ENCODE measurements around the gene RGS6.

RGS6 gene

DNA sequence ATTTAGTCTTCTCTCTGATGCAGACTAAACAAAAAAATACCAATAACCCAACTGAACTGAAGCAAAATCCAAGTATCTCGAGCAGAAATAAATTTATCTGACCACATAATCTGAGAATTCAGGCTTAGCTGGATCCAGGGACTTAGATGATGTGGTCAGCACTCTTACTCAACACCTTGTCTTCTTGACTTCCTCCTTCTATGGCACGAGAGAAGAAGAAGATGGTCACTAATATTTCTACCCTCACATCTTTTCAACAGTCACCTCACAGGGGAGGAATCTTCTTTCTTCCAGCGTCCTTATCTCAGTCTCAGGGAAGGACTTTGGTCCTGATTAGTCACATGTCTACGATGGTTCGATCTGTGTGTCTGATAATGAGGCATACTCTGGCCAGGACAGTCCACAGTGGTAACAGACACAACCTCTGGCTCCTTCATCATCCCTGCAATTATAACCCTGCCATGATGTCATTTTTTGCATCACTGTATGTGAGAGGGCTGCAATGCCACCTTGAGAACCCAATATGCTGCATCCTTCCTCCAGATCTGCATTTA is 15.8 kb downstream of the RGS6 start:
- no peak for DNase-seq

DNA sequence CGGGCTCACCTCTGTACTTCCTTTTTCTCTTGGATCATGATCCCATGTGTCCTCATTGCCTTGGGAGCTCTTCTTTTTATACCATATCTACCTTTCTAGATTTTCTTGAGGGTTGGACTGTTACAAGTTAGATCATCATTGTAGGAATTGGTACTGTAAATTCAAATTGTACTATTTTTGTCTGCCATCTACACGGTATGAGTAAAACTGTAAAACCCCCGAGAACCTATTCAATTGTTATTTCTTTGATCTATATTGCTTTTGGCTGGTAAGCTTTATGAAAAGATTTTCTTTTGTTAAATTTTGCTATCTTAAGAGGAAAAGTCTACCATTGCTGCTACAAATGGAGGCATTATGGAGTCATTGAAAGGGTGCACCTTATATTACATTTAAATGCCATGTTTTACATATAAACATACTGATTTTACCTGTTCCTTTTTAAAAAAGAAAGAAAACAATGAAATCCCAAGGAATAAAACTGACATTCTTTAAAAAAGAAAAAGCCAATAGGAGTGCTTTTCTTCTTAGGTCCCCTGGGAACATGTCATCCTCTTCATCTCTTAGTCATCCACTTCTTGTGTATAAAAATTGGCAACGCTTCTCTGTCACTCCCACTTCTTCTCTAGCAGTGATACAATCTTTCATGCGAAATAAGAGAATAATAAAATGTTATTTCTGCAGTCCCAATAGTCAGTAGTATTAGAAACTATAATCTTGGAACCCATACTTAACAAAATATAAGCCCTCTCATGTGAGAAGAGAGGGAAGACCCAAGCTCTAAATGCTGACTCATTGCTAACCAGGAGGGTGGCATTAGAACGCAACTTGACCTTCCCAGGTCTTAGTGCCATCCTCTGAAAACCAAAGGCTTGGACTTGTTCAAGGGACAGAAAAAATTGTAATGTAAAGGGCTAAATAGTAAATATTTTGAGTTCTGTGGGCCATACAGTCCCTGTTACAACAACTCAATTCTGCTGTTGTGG is 20.4 kb downstream of the RGS6 start:
- DNase-seq, result no peak

DNA sequence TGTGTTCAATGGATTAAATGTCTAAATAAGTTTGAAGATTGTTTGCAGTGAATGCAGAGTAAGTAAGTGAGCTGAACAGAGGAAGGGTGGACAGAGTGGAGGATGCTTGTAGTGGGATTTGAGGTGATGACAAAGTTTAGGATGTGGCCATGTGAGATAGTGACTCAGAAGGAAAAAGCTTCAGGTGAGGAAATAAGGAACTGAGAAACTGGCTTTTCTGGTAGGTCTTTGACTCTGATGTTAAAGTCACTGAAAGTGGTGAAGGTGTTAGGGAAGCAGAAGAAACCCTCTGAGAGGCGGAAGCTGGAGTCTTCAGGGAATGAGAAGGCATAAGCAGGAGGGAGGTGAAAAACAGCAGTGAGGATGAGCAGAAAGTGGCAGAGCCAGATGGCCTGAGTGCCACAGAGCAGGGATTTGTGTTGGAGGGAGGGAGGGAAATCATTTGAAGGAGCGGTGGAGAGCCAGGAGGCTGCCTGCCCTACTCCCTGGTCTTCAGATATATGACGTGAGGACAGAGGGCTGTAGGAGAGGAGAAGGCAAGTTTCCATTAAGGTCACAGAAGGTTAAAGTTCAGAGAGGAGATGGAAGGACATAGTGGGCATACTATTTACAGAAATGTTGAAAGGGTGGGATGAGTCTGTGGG is 24.8 kb downstream of the RGS6 start:
- DNase-seq, result no peak

DNA sequence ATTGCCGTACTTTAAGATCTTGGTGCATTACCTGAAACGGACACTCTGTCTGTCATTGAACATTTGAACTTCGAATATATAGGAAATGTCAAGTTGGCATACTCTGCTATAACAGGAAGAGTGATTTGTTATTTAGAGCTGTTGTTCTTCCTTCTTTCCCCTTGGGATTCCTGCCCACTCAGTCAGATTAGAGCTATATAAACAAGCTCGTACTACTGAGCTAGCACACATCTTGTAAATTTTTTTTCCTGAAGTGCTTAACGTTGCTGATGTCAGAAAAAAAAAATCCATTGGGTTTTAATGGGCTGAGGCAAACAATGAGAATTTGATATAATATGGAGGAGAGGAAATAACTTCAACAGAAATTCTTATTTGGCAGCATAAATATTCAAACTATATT is 26.8 kb downstream of the RGS6 start:
- DNase-seq, result no peak

DNA sequence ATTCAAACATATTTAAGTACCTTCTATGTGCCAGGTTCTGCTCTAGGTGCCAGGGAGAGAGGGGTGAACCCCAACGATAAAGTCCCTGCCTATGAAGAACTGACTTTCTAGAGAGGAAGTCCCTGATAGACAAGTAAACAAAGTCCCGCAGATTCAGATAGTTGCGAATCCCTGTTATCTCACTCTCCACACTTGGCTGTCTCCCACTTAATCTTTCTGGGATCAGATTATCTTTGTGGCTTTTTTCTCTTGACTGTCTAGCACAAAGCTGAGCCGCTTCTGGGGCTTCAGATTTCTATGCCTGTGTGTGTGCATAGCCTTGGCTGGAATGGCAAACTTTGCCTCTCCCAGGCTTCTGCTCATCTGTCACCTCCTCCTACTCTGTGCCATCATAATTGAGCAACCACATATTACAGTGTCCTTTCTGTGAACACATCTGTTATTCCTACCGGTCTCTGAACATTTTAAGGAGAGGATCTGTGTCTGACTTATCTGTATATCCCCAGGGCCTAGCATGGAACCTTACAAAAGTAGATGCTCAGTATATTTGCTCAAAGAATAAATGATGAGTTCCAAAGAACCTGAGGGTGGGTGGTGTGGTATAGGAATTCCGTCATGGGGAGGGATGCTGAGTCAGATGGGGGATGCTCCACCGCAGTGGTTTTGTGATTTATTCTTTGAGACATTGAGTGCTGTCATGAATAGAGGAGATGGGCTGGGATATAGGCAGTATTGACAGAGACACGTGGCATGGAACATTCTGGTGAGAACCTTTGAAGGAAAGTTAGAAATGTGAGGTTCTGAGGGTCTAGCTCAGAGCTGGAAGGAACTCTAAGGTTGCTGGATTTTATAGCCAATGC is 28.5 kb downstream of the RGS6 start:
- no peak for DNase-seq

DNA sequence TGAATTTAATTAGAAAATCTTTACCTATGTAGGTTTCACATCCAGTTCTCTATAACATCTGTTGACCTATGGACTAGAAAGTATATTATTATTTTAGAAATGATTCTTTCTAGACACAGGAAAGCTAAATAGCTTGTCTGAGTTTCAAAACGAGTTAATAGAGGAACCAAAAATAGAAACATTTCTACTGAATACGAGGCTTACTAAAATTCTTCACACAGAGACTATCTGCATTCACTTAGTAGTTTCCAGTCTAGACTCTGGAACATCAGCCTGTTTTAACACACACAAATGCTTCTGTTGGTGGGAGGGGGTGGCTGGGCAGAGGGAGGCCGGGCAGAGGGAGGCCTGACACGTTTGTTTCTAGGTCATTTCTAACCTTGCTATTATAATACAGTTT is 29.7 kb downstream of the RGS6 start:
- DNase-seq, result no peak

DNA sequence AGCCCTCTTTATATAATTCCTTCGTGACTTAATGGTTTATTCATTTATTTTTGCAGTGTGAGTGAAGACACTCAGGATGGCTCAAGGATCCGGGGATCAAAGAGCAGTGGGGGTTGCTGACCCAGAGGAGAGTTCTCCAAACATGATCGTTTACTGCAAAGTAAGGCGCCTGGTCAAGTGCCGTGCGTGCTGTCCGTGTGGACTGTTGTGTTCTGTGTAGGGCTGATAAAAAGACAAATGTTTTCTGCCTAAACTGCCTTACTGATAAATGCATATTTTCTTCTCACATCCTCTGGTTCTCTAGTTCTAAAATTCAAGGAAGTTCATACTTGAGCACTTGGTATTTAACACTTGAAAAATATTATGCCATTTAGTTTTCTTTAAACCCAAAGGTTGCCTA is 32.5 kb downstream of the RGS6 start:
- DNase-seq, result no peak

DNA sequence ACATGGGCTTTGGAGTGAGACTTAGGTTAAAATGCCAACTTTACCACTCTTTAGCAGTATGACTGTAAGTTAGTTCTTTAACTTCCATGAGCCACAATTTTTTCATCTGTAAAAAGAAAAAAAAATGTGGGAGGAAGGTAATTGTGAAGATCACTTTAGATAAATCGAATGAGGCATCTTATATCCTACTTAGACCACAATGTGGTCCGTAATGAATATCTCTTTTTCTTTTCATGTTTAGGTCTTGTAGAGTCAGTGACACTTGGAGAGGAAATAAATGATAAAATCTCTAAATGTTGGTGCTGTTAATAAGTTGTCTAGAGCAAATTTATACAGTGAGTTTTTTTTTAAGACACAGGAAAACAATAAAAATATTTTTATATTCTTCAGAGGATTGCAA is 34.3 kb downstream of the RGS6 start:
- no peak for DNase-seq

DNA sequence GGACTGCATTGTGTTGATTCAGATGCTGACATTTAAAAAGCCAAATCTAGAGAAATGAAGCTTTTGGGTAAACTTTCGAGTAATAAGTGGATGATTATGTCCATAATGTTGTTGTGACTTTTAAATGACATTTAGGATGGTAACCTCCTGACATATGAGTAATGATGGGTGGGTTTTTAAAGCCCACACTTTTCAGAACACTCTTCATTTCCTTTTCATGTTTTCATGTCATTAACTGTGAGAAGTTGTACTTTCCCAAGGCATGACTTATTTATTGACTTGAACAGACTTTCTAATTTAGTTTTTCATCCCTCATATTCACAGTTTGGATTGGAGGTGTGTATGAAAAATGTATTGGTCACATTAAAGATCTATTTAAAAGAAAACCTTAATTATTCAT is 35.5 kb downstream of the RGS6 start:
- no peak for DNase-seq

DNA sequence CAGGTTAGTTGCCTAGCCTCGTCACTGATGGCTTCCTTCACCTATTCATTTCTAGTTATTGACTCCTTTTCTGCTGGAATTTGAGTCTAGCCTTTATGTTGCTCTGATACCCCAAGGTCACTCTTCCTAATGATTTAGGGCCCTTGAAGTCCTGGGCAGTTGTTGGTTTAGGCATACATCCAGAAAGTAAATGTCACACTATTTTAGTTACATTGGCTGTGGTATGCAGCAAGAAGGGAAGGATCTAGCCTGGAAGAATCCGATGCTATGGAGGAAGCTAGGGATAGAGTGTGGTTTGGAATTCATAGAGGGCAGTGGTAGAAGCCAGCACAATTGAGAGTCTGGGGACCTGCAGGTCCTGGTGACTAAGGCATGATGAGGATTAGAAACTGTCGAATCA is 38.0 kb downstream of the RGS6 start:
- DNase-seq, result no peak

DNA sequence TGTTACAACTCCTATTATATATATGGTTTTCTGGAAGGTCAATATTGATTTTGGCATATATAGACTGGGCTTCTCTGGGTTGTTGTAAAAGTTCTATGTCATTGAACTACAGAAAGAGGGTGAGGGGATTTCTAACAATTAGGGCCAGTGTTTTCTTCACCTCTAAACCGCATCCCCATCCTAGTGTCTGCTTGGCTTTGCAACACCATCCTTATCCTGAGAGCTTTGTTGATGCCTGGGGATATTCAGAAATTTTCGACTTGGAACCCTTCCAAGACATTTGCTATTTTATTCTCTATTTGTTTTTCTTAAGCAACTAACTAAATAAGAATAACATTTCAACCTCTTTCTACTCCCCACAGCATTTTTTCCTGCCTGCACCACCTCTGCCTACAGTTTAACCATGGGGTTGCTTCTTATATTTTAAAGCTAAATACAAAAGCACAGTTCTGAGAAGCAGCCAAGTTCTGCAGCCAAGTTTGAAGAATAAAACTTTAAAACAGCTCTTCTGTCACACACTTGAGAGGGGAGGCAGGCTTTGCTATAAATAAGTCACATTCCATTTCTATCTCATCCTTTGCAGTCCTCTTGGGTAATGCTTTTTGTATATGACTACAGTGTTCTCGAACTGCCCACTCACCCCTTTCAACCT is 53.4 kb downstream of the RGS6 start:
- DNase-seq, result no peak

DNA sequence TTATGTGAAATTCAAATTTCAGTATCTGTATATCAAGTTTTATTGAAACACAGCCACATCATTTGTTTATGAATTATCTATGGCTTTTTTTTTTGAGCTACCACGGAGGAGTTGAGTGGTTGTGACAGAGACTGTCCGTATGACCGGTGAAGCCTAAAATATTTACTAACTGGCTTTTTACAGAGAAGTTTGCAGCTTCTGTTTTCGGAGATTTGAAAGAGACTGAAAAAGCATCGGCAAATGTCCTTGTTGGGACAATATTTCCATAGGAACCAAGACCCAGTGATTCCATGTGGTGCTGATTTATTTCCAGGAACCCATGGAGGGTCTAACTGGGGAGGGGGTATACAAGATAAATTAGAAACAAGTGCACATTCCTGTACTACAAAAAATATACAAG is 56.2 kb downstream of the RGS6 start:
- no peak for DNase-seq

DNA sequence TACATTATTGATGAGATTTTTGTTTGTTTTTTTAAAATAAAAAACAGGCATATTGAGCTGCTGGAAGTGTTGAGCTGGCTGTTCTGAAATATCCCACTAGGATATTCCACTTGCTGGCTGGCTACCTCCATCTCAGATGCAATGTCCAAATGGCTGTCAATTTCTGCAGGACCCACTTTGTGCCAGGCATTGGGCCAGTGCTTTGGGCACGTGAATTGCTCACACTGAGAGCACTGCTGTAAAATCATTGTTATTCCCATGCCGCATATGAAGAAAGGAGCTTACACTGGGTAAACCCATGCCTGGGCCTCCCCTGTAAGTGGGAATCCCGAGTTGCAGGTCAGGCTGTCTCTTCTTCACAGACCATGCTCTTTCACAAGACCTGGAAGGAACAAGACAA is 56.7 kb downstream of the RGS6 start:
- no peak for DNase-seq

DNA sequence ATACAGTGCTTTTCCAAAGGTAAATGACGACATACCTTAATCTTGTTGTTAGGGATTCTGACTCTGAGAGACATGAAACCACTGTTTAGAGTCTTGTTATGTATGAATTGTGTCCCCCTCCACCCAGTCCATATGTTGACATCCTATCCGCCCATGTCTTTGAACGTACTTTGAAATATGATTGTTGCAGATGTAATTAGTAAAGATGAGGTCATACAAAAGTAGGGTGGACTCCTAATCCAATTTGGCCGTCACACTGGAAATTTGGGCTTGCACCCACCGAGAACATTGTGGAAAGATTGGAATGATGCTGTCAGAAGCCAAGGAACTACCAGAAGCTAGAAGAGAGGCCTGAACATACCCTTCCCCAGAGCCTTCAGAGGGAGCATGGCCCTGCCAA is 62.2 kb downstream of the RGS6 start:
- no peak for DNase-seq

DNA sequence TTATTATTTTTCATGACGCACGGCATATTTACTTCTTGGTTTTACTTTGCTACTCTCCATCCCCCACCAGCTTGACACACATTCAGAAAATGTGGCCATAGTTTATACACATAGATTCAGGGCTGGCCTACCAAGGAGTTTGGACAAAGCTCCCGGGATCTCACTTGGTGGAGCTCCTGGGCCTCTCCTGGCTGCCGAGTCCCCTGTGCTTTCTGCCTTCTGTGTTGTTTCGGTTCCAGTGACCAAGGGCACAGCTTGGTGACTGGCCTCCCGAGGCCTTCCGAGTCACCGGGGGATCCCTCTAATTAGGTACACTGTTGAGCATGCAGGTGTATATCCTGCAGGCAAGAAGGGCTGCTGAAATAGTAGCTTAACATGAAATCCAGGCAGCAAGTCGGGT is 63.5 kb downstream of the RGS6 start:
- DNase-seq, result no peak

DNA sequence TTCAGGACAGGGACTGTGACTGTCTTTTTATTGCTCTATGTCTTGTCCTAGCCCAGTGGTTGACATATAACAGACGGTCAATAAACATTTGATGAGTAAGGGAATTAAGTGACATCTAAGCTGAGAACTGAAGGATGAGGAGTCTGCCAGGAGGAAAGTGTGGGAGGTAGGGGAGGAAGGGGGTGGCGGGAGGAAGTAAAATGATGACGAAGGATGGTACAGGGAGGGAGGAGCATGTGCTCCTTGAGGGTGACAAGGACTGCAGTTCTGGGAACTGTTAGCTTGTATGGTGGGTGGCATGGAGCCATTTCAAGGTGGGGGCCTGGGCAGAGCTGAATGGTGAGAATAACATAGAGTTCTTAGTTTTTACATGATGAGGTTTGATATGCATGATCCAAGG is 64.4 kb downstream of the RGS6 start:
- no peak for DNase-seq

DNA sequence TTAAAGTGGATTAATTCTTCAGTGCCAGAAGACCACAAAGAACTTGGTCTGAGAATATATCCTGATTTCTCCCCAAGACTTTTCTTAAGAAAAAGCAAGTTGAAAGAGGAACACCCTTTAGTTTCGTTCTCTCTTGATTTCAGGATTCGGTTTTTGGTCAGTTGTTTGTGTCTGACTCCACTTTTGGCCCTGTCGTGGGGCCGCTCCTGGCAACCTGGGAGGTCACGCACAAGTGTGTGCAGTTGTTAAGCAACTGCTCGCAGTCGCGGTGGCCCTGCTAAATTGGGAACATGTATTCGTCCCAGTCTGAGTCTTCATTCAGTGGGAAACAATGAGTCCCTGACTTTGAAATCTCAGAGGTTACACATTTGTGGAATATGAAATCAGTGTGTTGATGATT is 68.7 kb downstream of the RGS6 start:
- no peak for DNase-seq

DNA sequence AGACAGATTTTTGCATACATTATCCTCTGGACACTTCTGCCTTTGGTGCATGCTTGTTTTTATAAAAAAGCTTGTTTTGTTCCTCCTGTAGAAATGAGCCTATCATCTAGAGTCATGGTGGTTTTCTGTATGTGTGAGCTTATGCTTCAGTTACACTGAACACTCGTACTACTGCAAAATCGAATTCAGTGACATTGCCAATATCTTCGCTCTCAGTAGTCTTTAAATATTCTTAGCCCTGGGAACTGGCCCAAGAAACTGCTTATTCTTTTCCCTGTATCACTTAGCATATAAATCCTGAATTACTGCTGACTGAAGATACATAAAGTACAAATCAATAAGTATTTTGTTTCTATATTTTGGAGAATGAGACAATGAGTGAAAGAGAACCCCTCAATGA is 70.5 kb downstream of the RGS6 start:
- no peak for DNase-seq

DNA sequence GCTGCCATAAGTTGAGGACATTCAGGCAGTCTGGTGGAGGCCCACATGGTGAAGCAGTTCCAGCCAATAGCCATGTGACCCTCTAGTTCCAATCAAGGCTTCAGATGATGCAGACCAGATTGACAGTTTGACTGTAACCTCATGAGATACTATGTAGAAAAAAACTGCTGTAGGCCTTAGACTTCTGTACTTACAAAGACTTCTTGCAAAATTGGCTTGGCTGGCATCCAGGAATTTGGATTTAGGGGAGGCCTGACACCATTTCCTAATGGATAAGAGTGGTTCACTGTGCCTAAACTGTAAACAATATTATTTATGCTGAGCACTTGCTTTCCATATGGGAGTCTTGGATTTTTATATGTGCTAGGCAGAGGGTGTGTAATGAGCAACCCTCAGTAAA is 76.4 kb downstream of the RGS6 start:
- no peak for DNase-seq

DNA sequence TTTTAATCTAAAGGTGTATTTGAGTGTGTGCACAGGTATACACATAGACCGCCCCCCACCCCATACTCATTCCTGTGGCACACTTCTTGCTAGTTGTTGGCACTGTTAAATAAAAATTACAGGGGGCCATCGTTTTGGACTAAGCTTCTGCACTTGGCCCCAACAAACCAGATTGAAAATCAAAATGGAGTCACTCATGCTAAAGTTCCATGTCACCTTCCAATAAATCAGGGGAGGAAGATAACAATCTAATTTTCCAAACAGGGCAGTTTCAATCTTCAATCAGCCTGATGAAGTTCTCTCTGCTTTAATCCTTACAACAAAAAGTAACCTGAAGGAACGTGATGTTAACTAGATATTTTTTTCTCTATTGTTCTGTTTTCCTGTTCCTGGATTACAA is 78.2 kb downstream of the RGS6 start:
- no peak for DNase-seq

DNA sequence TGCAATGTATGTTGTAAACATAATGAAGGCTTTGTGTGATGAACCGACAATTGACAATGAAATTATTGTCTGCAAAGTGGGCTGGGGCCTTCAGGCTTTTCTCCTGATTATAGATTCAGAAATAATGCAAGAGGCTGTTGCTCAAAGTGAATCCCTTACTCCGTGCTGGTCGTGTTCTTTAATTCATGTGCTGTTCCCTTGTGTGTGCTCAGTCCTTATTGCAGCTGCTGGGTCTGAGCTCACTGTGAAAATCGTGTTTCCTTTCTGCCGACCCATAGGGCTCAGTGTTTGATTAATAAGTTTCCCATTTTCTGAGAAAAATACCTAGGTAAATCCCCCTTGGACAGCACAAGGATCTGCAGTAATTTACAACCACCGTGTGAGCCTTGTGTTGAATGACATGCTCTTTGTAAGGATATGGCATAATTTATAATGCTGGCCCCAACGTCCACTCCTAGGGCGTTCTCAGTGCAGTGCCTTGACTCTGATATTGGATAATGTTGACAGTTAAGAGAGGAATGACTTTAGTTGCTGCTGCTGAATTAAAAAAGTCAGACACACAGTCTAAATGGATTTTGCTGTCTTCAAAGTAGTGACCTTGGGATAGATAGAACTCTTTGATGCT is 81.6 kb downstream of the RGS6 start:
- no peak for DNase-seq

DNA sequence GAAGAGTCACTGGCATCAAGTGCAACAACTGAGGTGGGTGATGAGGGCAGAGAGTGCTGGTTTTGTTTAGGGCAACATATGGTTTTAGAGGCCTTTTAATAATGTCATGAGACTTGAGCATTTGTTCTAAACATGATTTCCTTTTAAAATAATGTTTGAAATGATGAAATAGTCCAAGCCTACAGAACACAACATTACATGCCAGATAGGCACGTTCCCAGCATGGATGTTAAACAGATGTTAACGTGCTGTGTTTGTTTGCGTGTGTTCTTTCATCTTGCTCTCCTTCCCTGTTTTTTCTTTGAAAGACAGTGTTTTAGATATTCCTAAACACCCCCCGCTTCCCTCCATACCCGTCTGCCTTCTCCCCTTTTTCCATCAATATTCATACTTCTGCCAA is 82.3 kb downstream of the RGS6 start:
- no peak for DNase-seq
